Measurements from ENCODE around the gene ANGPTL2. TPM values are rescaled to one million over a fixed set of nuclear protein-coding genes. Genes with fewer than 3 reads are reported as not detected.

Gene ANGPTL2
- total and polyA plus RNA-seq, 12 donors = 3.0 to 32.6 (median 11.4) TPM

GRCh38 chr9:127135056-127135745 lies 12.8 kb upstream of the ANGPTL2 start:
- intact Hi-C loops (cut with DNase I) = no loop called here
- DNase-seq = peak in 3 of 7 donors; percentile 1 to 38 (median 12)
- Histone ChIP-seq H3K27me3 (no peaks in the 10 kb centered on the region), H3K36me3 (replicated peaks in 1 of 2) (no peaks in the 10 kb centered on the region), H3K4me1 (replicated peaks in 1 of 2) (peaks cover 0 to 5% of the 10 kb centered on the region in 2 donors), H3K9me3 (replicated peaks in 1 of 3) (no peaks in the 10 kb centered on the region), H3K4me3 (no peak overlapping the region), H3K27ac (no peak overlapping the region)
- TF ChIP-seq POLR2A (IDR thresholded peaks at IDR 0.05) = no peak
- no peak for TF ChIP-seq CTCF (IDR thresholded peaks at IDR 0.05)
- 54 to 95% (median 89%) methylated on average over 3 to 4 of the region's 4 CpGs for WGBS, 4 donors

- WGBS, 4 donors = 70 to 82% (median 71%) methylated on average over 7 to 13 of the region's 13 CpGs
- no peaks in the 10 kb centered on the region for H3K36me3 ChIP-seq (replicated peaks in 1 of 2)
- H3K4me1 ChIP-seq (replicated peaks in 1 of 2) = peaks cover 0 to 13% of the 10 kb centered on the region in 2 donors
- peak in 3 of 7 donors; percentile 24 to 71 (median 26) for DNase-seq
- no peaks in the 10 kb centered on the region for H3K27me3 ChIP-seq
- H3K4me3 ChIP-seq = no peak overlapping the region
- H3K27ac ChIP-seq = peak overlapping the region in 2 of 5 donors; percentile 73
- intact Hi-C loops (cut with DNase I) = loop anchor here in 1 of 2 donors (5.0 kb wide), 1 partner anchor 54 kb away; no protein-coding TSS in a partner anchor
- TF ChIP-seq POLR2A (IDR thresholded peaks at IDR 0.05) (no peak), CTCF (IDR thresholded peaks at IDR 0.05) (no peak)
- H3K9me3 ChIP-seq (replicated peaks in 1 of 3) = no peaks in the 10 kb centered on the region
Observed at GRCh38 chr9:127133739-127134167, 11.3 kb upstream of the ANGPTL2 start.

- no peaks in the 10 kb centered on the region for H3K9me3 ChIP-seq (replicated peaks in 1 of 3)
- H3K4me1 ChIP-seq (replicated peaks in 1 of 2) = peaks cover 0 to 19% of the 10 kb centered on the region in 2 donors
- no peaks in the 10 kb centered on the region for H3K27me3 ChIP-seq
- peak in 3 of 7 donors; percentile 5 to 51 (median 16) for DNase-seq
- TF ChIP-seq CTCF (IDR thresholded peaks at IDR 0.05) (no peak), POLR2A (IDR thresholded peaks at IDR 0.05) (no peak)
- intact Hi-C loops (cut with DNase I) = loop anchor here in 1 of 2 donors (5.0 kb wide), 1 partner anchor 54 kb away; no protein-coding TSS in a partner anchor
- no peak overlapping the region for H3K4me3 ChIP-seq
- H3K36me3 ChIP-seq (replicated peaks in 1 of 2) = no peaks in the 10 kb centered on the region
- WGBS, 4 donors = 81 to 89% (median 85%) methylated on average over 14 to 15 of the region's 15 CpGs
- H3K27ac ChIP-seq = peak overlapping the region in 2 of 5 donors; percentile 73
Observed at GRCh38 chr9:127132921-127133647, 10.6 kb upstream of the ANGPTL2 start.

- H3K27me3 ChIP-seq = no peaks in the 10 kb centered on the region
- 86 to 98% (median 94%) methylated on average over 4 of the region's 4 CpGs for WGBS, 4 donors
- DNase-seq = peak in 3 of 7 donors; percentile 0 to 42 (median 11)
- no peak for TF ChIP-seq CTCF (IDR thresholded peaks at IDR 0.05)
- TF ChIP-seq POLR2A (IDR thresholded peaks at IDR 0.05) = no peak
- H3K4me3 ChIP-seq = no peak overlapping the region
- H3K27ac ChIP-seq = peak overlapping the region in 2 of 5 donors; percentile 53 to 66
- no peaks in the 10 kb centered on the region for H3K36me3 ChIP-seq (replicated peaks in 1 of 2)
- intact Hi-C loops (cut with DNase I) = loop anchor here in 1 of 2 donors (5.0 kb wide), 1 partner anchor 55 kb away; no protein-coding TSS in a partner anchor
- H3K4me1 ChIP-seq (replicated peaks in 1 of 2) = peaks cover 0 to 19% of the 10 kb centered on the region in 2 donors
- H3K9me3 ChIP-seq (replicated peaks in 1 of 3) = no peaks in the 10 kb centered on the region
Observed at GRCh38 chr9:127132375-127132774, 9.9 kb upstream of the ANGPTL2 start.
